Keratinocyte (primary cell): Measurements from ENCODE around the gene PARP1. TPM values are rescaled to one million over a fixed set of nuclear protein-coding genes. Genes with fewer than 3 reads are reported as not detected.

Experiments
- DNase-seq: peaks from one replicate; pipeline ENCODE4 v3.0.0-alpha.2; 2011; ENCODE audit warnings: low read depth, missing footprints, low spot score
- FAIRE-seq: peaks from 2 replicates; lab custom pipeline; 2011; peaks lifted over from hg19 to GRCh38; lab: Jason Lieb, UNC
- H2AFZ ChIP-seq: 2 replicates; pipeline ENCODE4 v1.6.0; 2012; ENCODE audit warnings: low read length, control low read depth, inconsistent platforms; ENCODE audit not compliant: control insufficient read depth
- H3K27ac ChIP-seq: 2 replicates; pipeline ENCODE4 v1.5.1; 2011; ENCODE audit warnings: low read length; ENCODE audit not compliant: control insufficient read depth, insufficient read depth
- H3K27me3 ChIP-seq: 3 replicates; pipeline ENCODE4 v1.6.0; 2011; ENCODE audit warnings: low read length; ENCODE audit not compliant: control insufficient read depth, insufficient read depth; ENCODE audit errors: extremely low read depth
- H3K36me3 ChIP-seq, 2 experiments: 2 replicates in 1 of 2; 3 replicates in 1 of 2; pipeline ENCODE4 v1.5.1; 2011; ENCODE audit warnings: low read length in 2 of 2, mild to moderate bottlenecking in 1 of 2; ENCODE audit not compliant: control insufficient read depth in 2 of 2, insufficient read depth in 2 of 2; ENCODE audit errors: extremely low read depth in 1 of 2
- H3K4me1 ChIP-seq: 3 replicates; pipeline ENCODE4 v1.5.1; 2011; ENCODE audit warnings: low read length; ENCODE audit not compliant: control insufficient read depth, insufficient read depth; ENCODE audit errors: extremely low read depth
- H3K4me2 ChIP-seq: 3 replicates; pipeline ENCODE4 v1.6.0; 2011; ENCODE audit warnings: low read depth, low read length; ENCODE audit not compliant: control insufficient read depth, insufficient read depth; ENCODE audit errors: extremely low read depth
- H3K4me3 ChIP-seq, 3 experiments: fragments of 200-600 bp in 1 of 3; sonication (generic) in 1 of 3; 2 replicates in 2 of 3; 3 replicates in 1 of 3; pipeline ENCODE4 v1.5.1; 2011 to 2016; ENCODE audit warnings: low read length in 3 of 3, mild to moderate bottlenecking in 3 of 3, control low read depth in 2 of 3, inconsistent platforms in 1 of 3, low read depth in 1 of 3, mixed read lengths in 1 of 3, mixed run types in 1 of 3, moderate library complexity in 1 of 3; ENCODE audit not compliant: control insufficient read depth in 2 of 3, insufficient read depth in 2 of 3; ENCODE audit errors: extremely low read depth in 1 of 3
- H3K79me2 ChIP-seq: 2 replicates; pipeline ENCODE4 v1.6.0; 2012; ENCODE audit warnings: low read length; ENCODE audit not compliant: control insufficient read depth, insufficient read depth
- H3K9ac ChIP-seq: 3 replicates; pipeline ENCODE4 v1.6.0; 2011; ENCODE audit warnings: low read length; ENCODE audit not compliant: control insufficient read depth, insufficient read depth; ENCODE audit errors: extremely low read depth
- H3K9me1 ChIP-seq: 3 replicates; pipeline ENCODE4 v1.6.0; 2011; ENCODE audit warnings: low read length; ENCODE audit not compliant: control insufficient read depth, insufficient read depth; ENCODE audit errors: extremely low read depth
- H3K9me3 ChIP-seq: 2 replicates; pipeline ENCODE4 v1.5.1; 2012; ENCODE audit warnings: low read depth, low read length; ENCODE audit not compliant: control insufficient read depth
- H4K20me1 ChIP-seq: 3 replicates; pipeline ENCODE4 v1.6.0; 2011; ENCODE audit warnings: low read length; ENCODE audit not compliant: control insufficient read depth, insufficient read depth; ENCODE audit errors: extremely low read depth
- CTCF ChIP-seq, 3 experiments: IDR thresholded peaks in 1 of 3; conservative IDR thresholded peaks in 1 of 3; optimal IDR thresholded peaks in 1 of 3; 2 replicates in 2 of 3; 3 replicates in 1 of 3; pipeline versions ENCODE3 to v1.5.1; 2011; ENCODE audit warnings: low read length in 3 of 3, mild to moderate bottlenecking in 3 of 3, moderate library complexity in 2 of 3, control low read depth in 1 of 3, inconsistent platforms in 1 of 3; ENCODE audit not compliant: insufficient read depth in 2 of 3; ENCODE audit errors: extremely low read depth in 1 of 3
- EZH2 ChIP-seq: IDR thresholded peaks from one replicate; pipeline ENCODE4 v1.6.1; 2012; ENCODE audit warnings: inconsistent platforms, mild to moderate bottlenecking, low read length, moderate library complexity
- dilution Hi-C: fragments of 300-500 bp; cut with MboI; formaldehyde crosslinking; loops from one replicate; pipeline ENCODE4 v1.7.0; 2020; ENCODE audit warnings: low sequenced_read_pairs; ENCODE audit not compliant: extremely low pct_ligation_motif_present
- polyA plus RNA-seq, 5 experiments: library from polyadenylated mRNA; depleted of rRNA in 3 of 5; stranded (reverse) in 3 of 5; stranded (forward) in 1 of 5; unstranded in 1 of 5; fragments of >200 nt; gene quantifications; 1 replicate in 1 of 5; 2 replicates in 3 of 5; 3 replicates in 1 of 5; pipeline versions ENCODE4 v1.2.1 to v1.2.3, GENCODE V29; 2011 to 2012; ENCODE audit warnings: missing spikeins in 2 of 5, low read depth in 1 of 5, low replicate concordance in 1 of 5

The PARP1 gene
- polyA plus RNA-seq, 1 donor (not counting 4 experiments of a cell fraction or from before 2014, with no cell fraction given): 62.9 TPM

DNA sequence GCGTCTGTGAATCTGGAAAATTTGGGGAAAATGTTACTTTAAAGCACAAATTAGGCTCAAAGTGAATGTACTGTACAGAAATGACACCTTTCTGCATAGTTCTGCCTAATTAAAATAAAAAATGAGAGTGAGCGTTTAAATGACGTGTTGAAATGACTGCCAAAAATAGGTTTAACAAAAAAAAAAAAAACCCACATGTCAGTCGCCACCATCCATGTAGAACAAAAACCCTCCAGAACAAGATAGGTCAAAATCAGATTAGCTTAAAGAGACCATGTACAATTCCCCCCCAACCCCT is 745 bp downstream of the PARP1 start:
- H3K79me2 ChIP-seq: peaks cover 42% of the 10 kb centered on the region
- H3K27me3 ChIP-seq: no peaks in the 10 kb centered on the region
- H3K36me3 ChIP-seq: peaks cover 3 to 6% of the 10 kb centered on the region in 2 experiments
- peak overlapping the region; percentile 44 for H2AFZ ChIP-seq
- dilution Hi-C loops: no loop called here
- peak overlapping the region; percentile 66 for H3K9ac ChIP-seq
- H4K20me1 ChIP-seq: peaks cover 3% of the 10 kb centered on the region
- TF ChIP-seq EZH2 (no peak), CTCF (optimal IDR thresholded peaks at IDR 0.05 in 1 of 3, IDR thresholded peaks at IDR 0.05 in 1 of 3, conservative IDR thresholded peaks at IDR 0.05 in 1 of 3; ENCODE audit: extremely low read depth in 1 of 3, insufficient read depth in 2 of 3, low read length in 3 of 3) (no peak)
- DNase-seq (no peak), FAIRE-seq (no peak)
- peak overlapping the region; percentile 47 for H3K27ac ChIP-seq
- no peaks in the 10 kb centered on the region for H3K9me3 ChIP-seq
- H3K4me3 ChIP-seq: peak overlapping the region; percentile 74 to 88 (median 81)
- H3K4me1 ChIP-seq: peaks cover 14% of the 10 kb centered on the region
- peaks cover 6% of the 10 kb centered on the region for H3K9me1 ChIP-seq
- H3K4me2 ChIP-seq: peak overlapping the region; percentile 98

GRCh38 chr1:226406401-226406881 is 1.5 kb downstream of the PARP1 start:
- Histone ChIP-seq H3K9me3 (no peaks in the 10 kb centered on the region), H3K9me1 (peaks cover 7% of the 10 kb centered on the region), H3K27ac (peak overlapping the region; percentile 44), H3K9ac (peak overlapping the region; percentile 52), H3K36me3 (peaks cover 3 to 9% of the 10 kb centered on the region in 2 experiments), H4K20me1 (peaks cover 3% of the 10 kb centered on the region), H3K4me2 (peak overlapping the region; percentile 98), H3K27me3 (no peaks in the 10 kb centered on the region), H2AFZ (no peak overlapping the region), H3K4me3 (peak overlapping the region; percentile 74 to 88 (median 81)), H3K79me2 (peaks cover 42% of the 10 kb centered on the region), H3K4me1 (peaks cover 14% of the 10 kb centered on the region)
- dilution Hi-C loops: no loop called here
- FAIRE-seq (peak; percentile 39), DNase-seq (peak; percentile 68)
- no peak for TF ChIP-seq CTCF (optimal IDR thresholded peaks at IDR 0.05 in 1 of 3, IDR thresholded peaks at IDR 0.05 in 1 of 3, conservative IDR thresholded peaks at IDR 0.05 in 1 of 3; ENCODE audit: extremely low read depth in 1 of 3, insufficient read depth in 2 of 3, low read length in 3 of 3)
- TF ChIP-seq EZH2: no peak
